Lung (tissue), 12 donors: Measurements from ENCODE around the gene QRICH2. TPM values are rescaled to one million over a fixed set of nuclear protein-coding genes. Genes with fewer than 3 reads are reported as not detected.
A peak's percentile ranks its signal among the peaks of the same experiment; 100 is the strongest.
"Not testable (repeated sequence)": the region's sequence is repeated elsewhere in the genome, so short reads cannot be mapped to it uniquely, and the experiment has no call there.

ENCODE experiments used
- ATAC-seq: fragments of 200-7000 bp; cut with Tn5 transposase; one replicate; pipeline ENCODE4 v1.9.1; 2020; ENCODE audit warnings: moderate number of reproducible peaks; ENCODE audit not compliant: insufficient read depth, low FRiP score
- DNase-seq, 3 donors: peaks; one replicate each; pipeline ENCODE4 v3.0.0-alpha.2; 2013 to 2017
- H3K27ac ChIP-seq, 2 donors: one replicate each; pipeline ENCODE4 v1.5.1; 2013; ENCODE audit warnings: mild to moderate bottlenecking in 2 of 2, moderate library complexity in 2 of 2, control low read depth in 1 of 2, inconsistent platforms in 1 of 2, low read depth in 1 of 2, low read length in 1 of 2
- H3K27me3 ChIP-seq, 3 donors: one replicate each; pipeline ENCODE4 v1.5.1; 2013; ENCODE audit warnings: low read length in 2 of 3; ENCODE audit not compliant: control insufficient read depth in 3 of 3, insufficient read depth in 3 of 3
- H3K36me3 ChIP-seq, 4 donors: one replicate each; pipeline ENCODE4 v1.5.1; 2013; ENCODE audit warnings: low read length in 4 of 4, mild to moderate bottlenecking in 1 of 4, moderate library complexity in 1 of 4; ENCODE audit not compliant: control insufficient read depth in 4 of 4, insufficient read depth in 4 of 4
- H3K4me1 ChIP-seq, 5 donors: one replicate each; pipeline ENCODE4 v1.5.1; 2013; ENCODE audit warnings: low read length in 5 of 5, mild to moderate bottlenecking in 2 of 5, moderate library complexity in 1 of 5; ENCODE audit not compliant: control insufficient read depth in 5 of 5, insufficient read depth in 5 of 5
- H3K4me3 ChIP-seq: one replicate; pipeline ENCODE4 v1.5.1; 2013; ENCODE audit warnings: mild to moderate bottlenecking, control low read depth, moderate library complexity
- H3K9ac ChIP-seq, 2 donors: one replicate each; pipeline ENCODE4 v1.5.1; 2013; ENCODE audit warnings: low read length in 2 of 2, control low read depth in 1 of 2; ENCODE audit not compliant: insufficient read depth in 1 of 2
- H3K9me3 ChIP-seq, 4 donors: one replicate each; pipeline ENCODE4 v1.5.1; 2013; ENCODE audit warnings: low read length in 3 of 4, mild to moderate bottlenecking in 1 of 4, moderate library complexity in 1 of 4; ENCODE audit not compliant: control insufficient read depth in 4 of 4, insufficient read depth in 3 of 4
- WGBS, 2 donors: extraction: QIAGEN DNeasy Blood & Tissue Kit; methylation state at CpG; one replicate each; pipeline ENCODE4 v1.1.7; 2013; 5-methylcytosine and 5-hydroxymethylcytosine counted together
- polyA plus RNA-seq, 2 donors: library from polyadenylated mRNA; stranded (reverse); fragments of 200-250 nt; gene quantifications; one replicate each; pipeline ENCODE4 v1.2.1, GENCODE V29; 2013
- total RNA-seq, 2 donors: library from RNA; depleted of rRNA in 1 of 2; stranded (reverse); fragments of >200 nt in 1 of 2; gene quantifications; one replicate each; pipeline ENCODE4 v1.2.1, GENCODE V29; 2014 to 2021
- TF ChIP-seq, protein P1 (sequence below): IDR thresholded peaks from 2 replicates; pipeline ENCODE4 v1.5.1; 2012; ENCODE audit warnings: mild to moderate bottlenecking; ENCODE audit errors: control extremely low read depth, extremely low read depth
- donor health status: control.
- donor health status: control.
- donor health status: Bipolar disorder and iron deficiency.
- donor health status: healthy.
- donor health status: DM: yes; HTN: yes; CAD: no.

The QRICH2 gene
- total and polyA plus RNA-seq, 4 donors: 2.3 to 4.7 (median 2.7) TPM

DNA sequence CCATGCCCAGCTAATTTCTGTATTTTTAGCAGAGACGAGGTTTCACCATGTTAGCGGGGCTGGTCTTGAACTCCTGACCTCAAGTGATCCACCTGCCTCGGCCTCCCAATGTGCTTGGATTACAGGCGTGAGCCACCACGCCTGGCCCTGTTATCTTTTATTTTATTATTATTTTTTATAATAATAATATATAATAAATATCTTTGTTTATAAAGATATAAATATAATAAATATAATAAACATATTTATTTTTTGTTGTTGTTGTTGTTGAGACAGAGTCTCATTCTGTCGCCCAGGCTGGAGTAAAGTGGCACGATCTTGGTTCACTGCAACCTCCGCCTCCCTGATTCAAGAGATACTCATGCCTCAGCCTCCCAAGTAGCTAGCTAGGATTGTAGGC lies 60.8 kb downstream of the QRICH2 start:
- ATAC-seq (no peak), DNase-seq (no peak)
- H3K4me1 ChIP-seq: peaks cover 0 to 10% (median 0%) of the 10 kb centered on the region in 5 donors
- no peaks in the 10 kb centered on the region for H3K9me3 ChIP-seq
- H3K27ac ChIP-seq: no peak overlapping the region
- no peak overlapping the region for H3K4me3 ChIP-seq
- H3K36me3 ChIP-seq: no peaks in the 10 kb centered on the region
- no peaks in the 10 kb centered on the region for H3K27me3 ChIP-seq
- TF ChIP-seq, protein P1, sequence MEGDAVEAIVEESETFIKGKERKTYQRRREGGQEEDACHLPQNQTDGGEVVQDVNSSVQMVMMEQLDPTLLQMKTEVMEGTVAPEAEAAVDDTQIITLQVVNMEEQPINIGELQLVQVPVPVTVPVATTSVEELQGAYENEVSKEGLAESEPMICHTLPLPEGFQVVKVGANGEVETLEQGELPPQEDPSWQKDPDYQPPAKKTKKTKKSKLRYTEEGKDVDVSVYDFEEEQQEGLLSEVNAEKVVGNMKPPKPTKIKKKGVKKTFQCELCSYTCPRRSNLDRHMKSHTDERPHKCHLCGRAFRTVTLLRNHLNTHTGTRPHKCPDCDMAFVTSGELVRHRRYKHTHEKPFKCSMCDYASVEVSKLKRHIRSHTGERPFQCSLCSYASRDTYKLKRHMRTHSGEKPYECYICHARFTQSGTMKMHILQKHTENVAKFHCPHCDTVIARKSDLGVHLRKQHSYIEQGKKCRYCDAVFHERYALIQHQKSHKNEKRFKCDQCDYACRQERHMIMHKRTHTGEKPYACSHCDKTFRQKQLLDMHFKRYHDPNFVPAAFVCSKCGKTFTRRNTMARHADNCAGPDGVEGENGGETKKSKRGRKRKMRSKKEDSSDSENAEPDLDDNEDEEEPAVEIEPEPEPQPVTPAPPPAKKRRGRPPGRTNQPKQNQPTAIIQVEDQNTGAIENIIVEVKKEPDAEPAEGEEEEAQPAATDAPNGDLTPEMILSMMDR: no peak
- WGBS, 2 donors: 92 to 94% methylated on average over 8 of the region's 8 CpGs
- H3K9ac ChIP-seq: no peak overlapping the region

DNA sequence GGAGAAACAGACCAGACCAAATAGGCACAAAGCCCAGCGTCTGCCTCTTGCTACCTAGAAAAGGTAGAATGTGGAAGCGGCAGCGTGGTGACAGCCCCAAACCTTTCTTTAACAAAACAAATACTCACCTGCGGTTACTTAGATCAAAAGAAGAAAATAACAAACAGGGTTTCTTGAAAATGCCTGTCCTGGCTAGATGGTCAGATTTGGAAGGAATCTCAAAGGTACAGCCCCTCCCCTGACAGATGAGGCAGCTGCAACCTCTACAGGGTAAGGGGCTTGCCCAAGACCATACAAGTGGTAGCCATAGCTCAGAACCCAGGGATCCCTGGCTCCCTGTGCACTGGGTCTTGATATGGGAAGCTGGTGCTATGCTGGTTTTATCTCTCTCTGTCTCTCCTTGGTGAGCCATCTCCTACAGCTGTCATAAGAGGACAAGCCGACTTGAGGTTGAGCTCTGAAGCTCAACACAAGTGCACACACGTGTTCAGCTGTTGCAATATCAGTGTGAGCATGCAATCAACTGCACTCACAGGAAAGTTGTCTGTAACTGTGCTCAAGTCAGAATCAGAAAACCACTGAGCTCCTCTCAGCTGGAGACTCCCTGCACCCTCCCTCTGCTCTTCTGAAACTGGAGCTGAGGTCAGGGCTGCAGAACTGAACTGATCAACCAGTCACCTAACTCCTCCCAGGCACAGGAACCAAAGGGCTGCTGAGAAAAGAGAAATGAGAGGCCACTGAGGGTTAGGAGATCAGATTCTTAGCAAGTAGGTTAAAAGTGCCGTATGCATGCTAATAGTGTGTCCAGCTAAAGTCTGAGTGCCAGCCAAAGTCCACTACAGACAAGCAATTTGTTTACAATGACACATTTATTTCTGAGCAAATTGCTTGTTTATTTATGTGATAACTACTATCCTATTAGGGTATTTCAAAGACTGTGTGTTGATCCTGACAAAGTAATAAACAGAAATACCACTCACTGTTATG lies 61.7 kb downstream of the QRICH2 start:
- WGBS, 2 donors: 65 to 68% methylated on average over 7 of the region's 7 CpGs
- no peak overlapping the region for H3K27ac ChIP-seq
- H3K9me3 ChIP-seq: no peaks in the 10 kb centered on the region
- ATAC-seq: no peak
- no peak overlapping the region for H3K4me3 ChIP-seq
- TF ChIP-seq, protein P1: no peak
- H3K4me1 ChIP-seq: peaks cover 0 to 13% (median 0%) of the 10 kb centered on the region in 5 donors
- no peaks in the 10 kb centered on the region for H3K36me3 ChIP-seq
- peak in 1 of 3 donors; percentile 37 for DNase-seq
- H3K27me3 ChIP-seq: no peaks in the 10 kb centered on the region
- H3K9ac ChIP-seq: no peak overlapping the region

DNA sequence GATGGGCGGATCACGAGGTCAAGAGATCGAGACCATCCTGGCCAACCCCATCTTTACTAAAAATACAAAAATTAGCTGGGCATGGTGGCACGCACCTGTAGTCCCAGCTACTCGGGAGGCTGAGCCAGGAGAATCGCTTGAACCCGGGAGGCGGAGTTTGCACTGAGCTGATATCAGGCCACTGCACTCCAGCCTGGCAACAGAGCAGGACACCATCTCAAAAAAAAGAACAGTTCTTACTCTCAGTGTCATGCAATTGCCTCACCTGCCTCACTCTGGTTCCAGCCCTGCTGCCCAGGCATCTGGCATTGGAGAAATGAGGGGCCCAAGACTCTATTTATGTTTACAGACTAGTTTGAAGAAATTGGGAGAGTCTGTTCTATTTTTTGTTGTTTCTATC lies 63.4 kb downstream of the QRICH2 start:
- not testable (repeated sequence) for H3K27me3 ChIP-seq, H3K9me3 ChIP-seq, DNase-seq, H3K9ac ChIP-seq, H3K27ac ChIP-seq, ATAC-seq, H3K4me3 ChIP-seq, H3K36me3 ChIP-seq
- peaks cover 0 to 21% (median 0%) of the 10 kb centered on the region in 5 donors for H3K4me1 ChIP-seq
- 97 to 98% methylated on average over 8 of the region's 8 CpGs for WGBS, 2 donors

DNA sequence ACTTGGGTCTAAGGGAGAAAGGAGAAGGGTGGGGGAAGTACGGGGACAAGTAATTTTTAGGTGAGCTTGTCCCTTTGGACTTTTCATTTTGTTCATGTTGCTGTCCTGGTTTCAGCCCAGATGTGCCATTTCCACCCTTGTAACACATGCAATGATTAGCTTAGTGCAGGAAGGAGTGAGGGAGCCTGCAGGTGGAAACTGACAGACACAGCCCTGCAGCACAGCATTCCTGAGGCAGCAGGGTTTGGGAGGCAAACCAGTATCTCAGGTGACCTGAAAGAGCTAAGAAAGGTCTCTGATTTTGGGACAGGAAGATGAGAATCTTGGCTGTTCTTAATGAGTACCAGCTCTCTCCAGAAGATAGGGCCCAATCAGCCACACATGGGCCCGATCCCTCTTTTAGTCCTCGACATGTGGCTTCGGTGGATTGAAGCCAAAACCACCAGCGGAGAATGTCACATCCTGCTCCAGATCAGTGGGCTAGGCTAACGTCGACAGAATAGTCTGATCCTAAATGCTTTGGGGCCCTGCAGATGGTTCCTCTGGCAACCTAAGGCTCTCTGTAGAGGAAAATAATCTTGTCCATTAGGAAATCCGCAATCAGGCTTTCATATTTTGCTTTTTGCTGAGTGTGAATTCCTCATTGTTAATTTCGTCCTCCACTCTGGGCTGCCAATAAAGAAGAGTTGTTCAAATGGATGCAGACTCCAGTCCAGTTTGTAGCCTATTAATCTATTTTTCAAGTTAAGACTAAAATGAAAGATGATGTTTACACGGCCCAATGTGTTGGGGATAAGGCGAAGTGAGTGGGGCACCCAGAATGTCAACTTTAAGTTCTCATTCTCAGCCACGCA lies 64.0 kb downstream of the QRICH2 start:
- TF ChIP-seq, protein P1: no peak
- H3K9ac ChIP-seq: no peak overlapping the region
- no peaks in the 10 kb centered on the region for H3K27me3 ChIP-seq
- H3K4me3 ChIP-seq: no peak overlapping the region
- peak in 2 of 3 donors; percentile 63 to 64 for DNase-seq
- H3K9me3 ChIP-seq: no peaks in the 10 kb centered on the region
- no peak overlapping the region for H3K27ac ChIP-seq
- H3K36me3 ChIP-seq: no peaks in the 10 kb centered on the region
- WGBS, 2 donors: 50 to 71% methylated on average over 12 of the region's 12 CpGs
- peaks cover 0 to 24% (median 0%) of the 10 kb centered on the region in 5 donors for H3K4me1 ChIP-seq
- no peak for ATAC-seq
